ENCODE measurements around the gene ITGA5. TPM values are rescaled to one million over a fixed set of nuclear protein-coding genes. Genes with fewer than 3 reads are reported as not detected.

The ITGA5 gene
- total and polyA plus RNA-seq, 9 of the 15 experiments (the other 6 are each of a cell fraction or from before 2014, with no cell fraction given), result 9.1 to 82.1 (median 47.4) TPM

- Histone ChIP-seq H3K9ac (ENCODE audit: insufficient read depth in 1 of 2, low read depth in 2 of 2, low read length in 2 of 2) (peak overlapping the region in 1 of 2 experiments; percentile 59; a peak in 2 of 4 replicates), H2AFZ (ENCODE audit: low read depth, low read length) (no peak overlapping the region), H3K9me3 (replicated peaks; ENCODE audit: control insufficient read depth, insufficient read depth, low read depth, low read length) (no peaks in the 10 kb centered on the region), H3K9me1 (ENCODE audit: control insufficient read depth, insufficient read depth, low read length) (no peaks in the 10 kb centered on the region), H3K27me3 (ENCODE audit: control insufficient read depth in 2 of 2, insufficient read depth in 2 of 2, low read length in 2 of 2) (no peaks in the 10 kb centered on the region), H3K4me2 (ENCODE audit: insufficient read depth, low read length) (no peak overlapping the region), H3K79me2 (ENCODE audit: control insufficient read depth, insufficient read depth, low read length) (peaks cover 18% of the 10 kb centered on the region; the same call in 2 of the 3 replicates), H4K20me1 (replicated peaks; ENCODE audit: control insufficient read depth, insufficient read depth, low read length) (no peaks in the 10 kb centered on the region), H3K36me3 (ENCODE audit: control insufficient read depth, insufficient read depth, low read length) (no peaks in the 10 kb centered on the region; the same call in 2 of the 3 replicates), H3K4me1 (replicated peaks in 1 of 2; ENCODE audit: control insufficient read depth in 2 of 2, insufficient read depth in 2 of 2, low read length in 2 of 2) (peaks cover 21 to 33% of the 10 kb centered on the region in 2 experiments), H3K27ac (ENCODE audit: extremely low read depth, low read depth, low read length) (no peak overlapping the region), H3K4me3 (no peak overlapping the region)
- BruUV-seq (replicated peaks), result no TSS peak
- ATAC-seq (no peak), DNase-seq (ENCODE audit: extremely low read depth in 1 of 4, low spot score in 3 of 4) (no peak), FAIRE-seq (no peak)
- CTCF ChIA-PET (ENCODE audit: low intra/inter-chr PET ratio), result no interaction called here
- WGBS (ENCODE audit: insufficient coverage, low coverage, missing lambda C conversion rate), result 50% methylated on average over 6 of the region's 6 CpGs
- in situ Hi-C loops (cut with MboI), result loop anchor here (10.0 kb wide), 2 partner anchors 69 to 379 kb away; partner anchors contain the start of gene HOXC10
- intact Hi-C loops (cut with micrococcal nuclease), result loop anchor here (5.0 to 10.0 kb wide), 2 partner anchors 36 to 379 kb away; partner anchors contain the start of genes COPZ1 and HOXC10
- POLR2A ChIA-PET, result interaction anchor here (0.7 kb wide), 1 partner anchor 26 kb away, joined by 3 read pairs; no protein-coding TSS in a partner anchor
- no peak for TF ChIP-seq ZNF445 (CRISPR knock-in tag; IDR thresholded peaks at IDR 0.05; ENCODE audit: low read depth)
- no peak for TF ChIP-seq KDM4B (IDR thresholded peaks at IDR 0.05; ENCODE audit: borderline replicate concordance in 2 of 2, low read depth in 1 of 2)
- TF ChIP-seq RFX5 (IDR thresholded peaks at IDR 0.05; ENCODE audit: low read depth, low read length), result no peak
- no peak for TF ChIP-seq TAF7 (tag; IDR thresholded peaks at IDR 0.05)
- TF ChIP-seq KAT7 (CRISPR knock-in tag; IDR thresholded peaks at IDR 0.05; ENCODE audit: borderline replicate concordance), result no peak
- no peak for TF ChIP-seq SPI1 (IDR thresholded peaks at IDR 0.05; ENCODE audit: borderline replicate concordance, low read depth, low read length)
- TF ChIP-seq ZFP91 (CRISPR knock-in tag; IDR thresholded peaks at IDR 0.05), result no peak
- TF ChIP-seq HDAC1 (IDR thresholded peaks at IDR 0.05), result no peak
- no peak for TF ChIP-seq MGA (IDR thresholded peaks at IDR 0.05)
- TF ChIP-seq ELF2 (CRISPR knock-in tag; IDR thresholded peaks at IDR 0.05), result no peak
Measured at GRCh38 chr12:54363618-54364017, 55.4 kb downstream of the ITGA5 start.
